A549 treated with Mapracorat at 1 μM for 4 hours (cell line): ENCODE results near the gene NTRK3. TPM values are rescaled to one million over a fixed set of nuclear protein-coding genes. Genes with fewer than 3 reads are reported as not detected.

Experiments
- total RNA-seq: library from RNA; stranded (reverse); fragments of 200-300 nt; extraction: Qiagen RNA extraction; gene quantifications from 5 replicates; pipeline ENCODE4 v1.2.3, GENCODE V29; 2022

NTRK3 gene
- 14.9 to 26.3 TPM (median 24.5 TPM) in 5 replicates for total RNA-seq

DNA sequence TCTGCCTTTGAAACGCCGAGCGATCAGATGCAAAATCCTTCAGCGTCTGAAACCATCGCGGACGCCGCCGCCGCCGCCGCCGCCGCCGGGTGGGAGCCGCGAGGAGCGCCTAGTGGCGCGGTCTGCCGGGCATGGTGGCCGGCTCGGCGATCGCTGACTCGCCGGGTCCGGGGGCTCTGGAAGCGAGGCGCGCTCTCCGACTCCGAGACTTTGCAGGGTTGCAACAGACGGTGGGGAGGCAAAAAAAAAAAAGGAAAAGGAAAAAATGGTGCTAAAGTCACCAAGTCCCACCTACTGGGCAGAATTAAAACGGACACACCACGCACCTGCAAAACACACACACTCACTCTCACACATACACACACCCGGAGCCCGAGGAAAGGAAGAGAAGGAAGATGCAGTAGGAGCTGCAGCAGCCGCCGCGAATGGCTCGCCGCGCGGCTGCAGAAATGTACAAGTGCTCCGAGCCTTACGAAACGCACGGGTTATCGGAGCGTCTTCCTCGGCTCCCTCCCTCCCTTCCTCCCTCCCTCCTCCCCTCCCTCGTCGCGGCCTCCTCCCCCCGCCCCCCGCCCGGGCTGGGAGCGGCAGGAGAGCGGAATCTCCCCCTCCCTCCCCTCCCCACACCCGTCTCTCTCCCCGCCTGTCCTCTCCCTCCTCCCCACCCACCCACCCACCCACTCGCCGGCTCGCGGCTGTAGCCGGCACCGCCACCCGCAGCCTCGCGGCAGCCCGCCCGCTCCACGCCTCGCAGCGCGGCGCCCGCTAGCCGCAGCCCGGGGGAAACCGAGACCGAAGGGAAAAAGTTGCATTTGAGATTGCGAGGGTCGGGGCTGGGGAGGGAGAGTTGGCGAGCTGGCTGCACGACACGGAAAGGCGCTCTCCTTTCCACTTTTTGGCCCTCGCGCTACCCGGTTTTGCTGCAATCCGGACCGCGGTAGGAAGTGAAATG lies at the start of gene NTRK3:
Gene NTRK3, minus strand, starts transcription at position 461 of the 952 bp plus-strand sequence. CDS start 586 bp downstream, outside the sequence.

Other genes with a start within 250 kb of the NTRK3 start
- 52.0 to 65.8 TPM (median 57.0 TPM) in 5 replicates for gene MRPL46, start 210.6 kb upstream of the NTRK3 start, total RNA-seq
- gene MRPS11, start 211.0 kb upstream of the NTRK3 start, total RNA-seq: 104 to 119 TPM (median 111 TPM) in 5 replicates